ENCODE data around the gene LYRM4. TPM values are rescaled to one million over a fixed set of nuclear protein-coding genes. Genes with fewer than 3 reads are reported as not detected.

The LYRM4 gene
- total and polyA plus RNA-seq, 9 of the 15 experiments (the other 6 are each of a cell fraction or from before 2014, with no cell fraction given), result 24.2 to 69.4 (median 41.8) TPM

DNA sequence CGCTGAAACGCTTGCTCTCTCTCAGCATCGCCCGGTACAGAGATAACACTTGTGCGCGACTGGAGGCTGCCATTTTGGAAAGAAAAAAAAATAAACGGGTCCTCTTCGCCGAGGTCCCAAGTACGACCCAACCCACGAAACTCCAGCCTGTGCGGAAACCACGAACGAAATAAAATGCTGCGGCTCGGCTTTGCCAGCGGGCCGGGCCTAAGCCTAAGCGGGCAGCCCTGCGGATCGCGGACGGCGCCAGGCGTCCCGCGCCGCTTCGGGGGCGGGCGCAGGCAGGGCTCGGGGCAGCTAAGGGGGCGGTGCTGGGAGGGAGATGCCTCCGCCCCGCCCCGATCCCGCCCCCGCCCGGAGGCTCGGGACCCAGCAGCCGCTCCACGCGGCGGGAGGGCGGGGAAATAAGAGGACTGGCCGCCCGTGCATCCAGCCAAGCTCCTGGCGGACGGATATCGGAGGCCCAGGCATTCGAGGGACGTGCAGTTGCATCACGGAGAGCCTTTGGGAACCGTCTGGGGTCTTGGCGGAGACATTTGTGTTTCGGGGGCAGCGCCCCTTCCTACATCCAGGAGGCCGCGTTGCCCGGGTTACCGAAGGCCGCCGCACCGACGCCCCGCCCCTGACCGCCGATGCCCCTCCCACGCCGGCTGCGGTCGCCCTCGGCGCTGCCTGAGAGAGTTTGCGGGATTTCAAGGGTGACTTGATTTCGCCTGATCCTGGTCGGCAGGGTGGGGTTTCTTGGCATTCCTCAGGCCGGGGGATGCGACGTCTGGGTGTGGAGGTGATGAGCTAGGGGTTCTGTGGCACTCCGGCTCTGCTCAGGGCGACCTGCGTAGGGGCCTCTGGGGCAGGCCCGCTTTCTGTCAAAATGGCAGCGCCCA is at the start of gene LYRM4, which contains the start of gene FARS2 (continued):
- TF ChIP-seq, protein P1, sequence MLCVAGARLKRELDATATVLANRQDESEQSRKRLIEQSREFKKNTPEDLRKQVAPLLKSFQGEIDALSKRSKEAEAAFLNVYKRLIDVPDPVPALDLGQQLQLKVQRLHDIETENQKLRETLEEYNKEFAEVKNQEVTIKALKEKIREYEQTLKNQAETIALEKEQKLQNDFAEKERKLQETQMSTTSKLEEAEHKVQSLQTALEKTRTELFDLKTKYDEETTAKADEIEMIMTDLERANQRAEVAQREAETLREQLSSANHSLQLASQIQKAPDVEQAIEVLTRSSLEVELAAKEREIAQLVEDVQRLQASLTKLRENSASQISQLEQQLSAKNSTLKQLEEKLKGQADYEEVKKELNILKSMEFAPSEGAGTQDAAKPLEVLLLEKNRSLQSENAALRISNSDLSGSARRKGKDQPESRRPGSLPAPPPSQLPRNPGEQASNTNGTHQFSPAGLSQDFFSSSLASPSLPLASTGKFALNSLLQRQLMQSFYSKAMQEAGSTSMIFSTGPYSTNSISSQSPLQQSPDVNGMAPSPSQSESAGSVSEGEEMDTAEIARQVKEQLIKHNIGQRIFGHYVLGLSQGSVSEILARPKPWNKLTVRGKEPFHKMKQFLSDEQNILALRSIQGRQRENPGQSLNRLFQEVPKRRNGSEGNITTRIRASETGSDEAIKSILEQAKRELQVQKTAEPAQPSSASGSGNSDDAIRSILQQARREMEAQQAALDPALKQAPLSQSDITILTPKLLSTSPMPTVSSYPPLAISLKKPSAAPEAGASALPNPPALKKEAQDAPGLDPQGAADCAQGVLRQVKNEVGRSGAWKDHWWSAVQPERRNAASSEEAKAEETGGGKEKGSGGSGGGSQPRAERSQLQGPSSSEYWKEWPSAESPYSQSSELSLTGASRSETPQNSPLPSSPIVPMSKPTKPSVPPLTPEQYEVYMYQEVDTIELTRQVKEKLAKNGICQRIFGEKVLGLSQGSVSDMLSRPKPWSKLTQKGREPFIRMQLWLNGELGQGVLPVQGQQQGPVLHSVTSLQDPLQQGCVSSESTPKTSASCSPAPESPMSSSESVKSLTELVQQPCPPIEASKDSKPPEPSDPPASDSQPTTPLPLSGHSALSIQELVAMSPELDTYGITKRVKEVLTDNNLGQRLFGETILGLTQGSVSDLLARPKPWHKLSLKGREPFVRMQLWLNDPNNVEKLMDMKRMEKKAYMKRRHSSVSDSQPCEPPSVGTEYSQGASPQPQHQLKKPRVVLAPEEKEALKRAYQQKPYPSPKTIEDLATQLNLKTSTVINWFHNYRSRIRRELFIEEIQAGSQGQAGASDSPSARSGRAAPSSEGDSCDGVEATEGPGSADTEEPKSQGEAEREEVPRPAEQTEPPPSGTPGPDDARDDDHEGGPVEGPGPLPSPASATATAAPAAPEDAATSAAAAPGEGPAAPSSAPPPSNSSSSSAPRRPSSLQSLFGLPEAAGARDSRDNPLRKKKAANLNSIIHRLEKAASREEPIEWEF (CRISPR knock-in tag; IDR thresholded peaks at IDR 0.05), result no peak
- no peak for TF ChIP-seq BRD4 (IDR thresholded peaks at IDR 0.05)
- no peak for TF ChIP-seq ZNF165 (CRISPR knock-in tag; IDR thresholded peaks at IDR 0.05; ENCODE audit: borderline replicate concordance)
- TF ChIP-seq, protein P2, sequence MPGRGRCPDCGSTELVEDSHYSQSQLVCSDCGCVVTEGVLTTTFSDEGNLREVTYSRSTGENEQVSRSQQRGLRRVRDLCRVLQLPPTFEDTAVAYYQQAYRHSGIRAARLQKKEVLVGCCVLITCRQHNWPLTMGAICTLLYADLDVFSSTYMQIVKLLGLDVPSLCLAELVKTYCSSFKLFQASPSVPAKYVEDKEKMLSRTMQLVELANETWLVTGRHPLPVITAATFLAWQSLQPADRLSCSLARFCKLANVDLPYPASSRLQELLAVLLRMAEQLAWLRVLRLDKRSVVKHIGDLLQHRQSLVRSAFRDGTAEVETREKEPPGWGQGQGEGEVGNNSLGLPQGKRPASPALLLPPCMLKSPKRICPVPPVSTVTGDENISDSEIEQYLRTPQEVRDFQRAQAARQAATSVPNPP (IDR thresholded peaks at IDR 0.05; ENCODE audit: borderline replicate concordance, insufficient read depth, insufficient read length), result no peak
- TF ChIP-seq FOXK2 (conservative IDR thresholded peaks at IDR 0.05 in 1 of 2, IDR thresholded peaks at IDR 0.05 in 1 of 2; ENCODE audit: low read depth in 2 of 2), result peak; percentile 73 to 83; a peak in 3 of 4 replicates
- no peak for TF ChIP-seq ZNF133 (CRISPR knock-in tag; IDR thresholded peaks at IDR 0.05)
- no peak for TF ChIP-seq RCOR1 (IDR thresholded peaks at IDR 0.05; ENCODE audit: borderline replicate concordance in 1 of 2, low read depth in 2 of 2, low read length in 2 of 2)
- TF ChIP-seq ZNF76 (CRISPR knock-in tag; IDR thresholded peaks at IDR 0.05; ENCODE audit: borderline replicate concordance), result no peak
- peak; percentile 73; the same call in 1 of the 2 replicates for TF ChIP-seq BMI1 (IDR thresholded peaks at IDR 0.05; ENCODE audit: low read length)
- TF ChIP-seq ZNF75A (CRISPR knock-in tag; IDR thresholded peaks at IDR 0.05), result no peak
- TF ChIP-seq ZBTB8A (IDR thresholded peaks at IDR 0.05; ENCODE audit: partially characterized antibody), result no peak
- TF ChIP-seq, protein P3, sequence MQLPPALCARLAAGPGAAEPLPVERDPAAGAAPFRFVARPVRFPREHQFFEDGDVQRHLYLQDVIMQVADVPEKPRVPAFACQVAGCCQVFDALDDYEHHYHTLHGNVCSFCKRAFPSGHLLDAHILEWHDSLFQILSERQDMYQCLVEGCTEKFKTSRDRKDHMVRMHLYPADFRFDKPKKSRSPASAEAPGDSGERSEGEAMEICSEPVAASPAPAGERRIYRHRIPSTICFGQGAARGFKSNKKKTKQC (CRISPR knock-in tag; IDR thresholded peaks at IDR 0.05), result peak; percentile 76
- TF ChIP-seq KLF13 (tag; IDR thresholded peaks at IDR 0.05; ENCODE audit: borderline replicate concordance, low read depth), result peak; percentile 81
- TF ChIP-seq, protein P4, sequence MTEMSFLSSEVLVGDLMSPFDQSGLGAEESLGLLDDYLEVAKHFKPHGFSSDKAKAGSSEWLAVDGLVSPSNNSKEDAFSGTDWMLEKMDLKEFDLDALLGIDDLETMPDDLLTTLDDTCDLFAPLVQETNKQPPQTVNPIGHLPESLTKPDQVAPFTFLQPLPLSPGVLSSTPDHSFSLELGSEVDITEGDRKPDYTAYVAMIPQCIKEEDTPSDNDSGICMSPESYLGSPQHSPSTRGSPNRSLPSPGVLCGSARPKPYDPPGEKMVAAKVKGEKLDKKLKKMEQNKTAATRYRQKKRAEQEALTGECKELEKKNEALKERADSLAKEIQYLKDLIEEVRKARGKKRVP (CRISPR knock-in tag; IDR thresholded peaks at IDR 0.05), result peak; percentile 63; the same call in 1 of the 2 replicates
- peak in 1 of 2 experiments; percentile 68; a peak in 1 of 4 replicates for TF ChIP-seq KDM4B (IDR thresholded peaks at IDR 0.05; ENCODE audit: borderline replicate concordance in 2 of 2, low read depth in 1 of 2)
- no peak for TF ChIP-seq ZNF696 (CRISPR knock-in tag; conservative IDR thresholded peaks at IDR 0.05)

Measured in K562 (cell line).